GM19452 (cell line): ENCODE data around the gene MCIDAS.
A peak's percentile ranks its signal among the peaks of the same experiment; 100 is the strongest.

Experiments used
- ATAC-seq: cut with Tn5 transposase; IDR thresholded peaks from one replicate; pipeline ENCODE4 v1.9.1; 2021; ENCODE audit not compliant: unreplicated experiment

The MCIDAS gene

GRCh38 chr5:55222985-55223811 is 3.9 kb downstream of the MCIDAS start:
- no peak for ATAC-seq

- ATAC-seq = no peak
These were observed 4.8 kb downstream of the MCIDAS start for GRCh38 chr5:55222092-55222984.

GRCh38 chr5:55220433-55221185 is 6.5 kb downstream of the MCIDAS start:
- no peak for ATAC-seq

- no peak for ATAC-seq
These were observed 7.3 kb downstream of the MCIDAS start for GRCh38 chr5:55219770-55220169.

- no peak for ATAC-seq
These were observed 8.1 kb downstream of the MCIDAS start for GRCh38 chr5:55218967-55219366.

DNA sequence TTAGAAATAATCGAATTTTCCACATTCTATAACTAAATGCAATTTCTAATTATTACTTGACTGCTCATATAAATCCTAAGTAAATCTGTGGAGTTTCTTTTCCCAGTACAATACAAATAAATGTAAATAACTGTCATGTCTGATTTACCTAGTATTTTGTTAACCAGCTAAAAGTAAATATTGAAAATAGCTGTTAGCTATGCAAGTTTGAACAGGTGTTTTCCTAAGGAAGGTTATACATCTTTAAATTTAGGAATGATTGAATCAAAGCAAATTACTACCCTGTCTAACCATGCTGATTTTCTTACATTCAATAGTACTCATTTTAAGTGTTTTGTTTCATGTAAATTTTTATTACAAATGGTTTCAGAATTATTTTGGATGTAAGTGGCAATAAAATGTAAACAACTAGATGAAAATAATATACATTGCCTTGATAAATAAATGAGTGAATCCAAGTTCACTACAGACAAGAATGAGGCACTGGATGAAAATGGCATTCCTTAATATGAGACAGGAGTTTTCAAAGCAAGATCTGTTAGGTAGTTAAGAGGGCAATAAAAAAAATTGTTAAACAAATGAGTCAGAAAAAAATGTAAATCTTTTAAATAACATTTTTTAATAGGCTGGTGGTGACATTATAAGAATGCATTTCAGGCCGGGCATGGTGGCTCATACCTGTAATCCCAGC is 15.8 kb downstream of the MCIDAS start:
- ATAC-seq = no peak

- no peak for ATAC-seq
These were observed 22.1 kb downstream of the MCIDAS start for GRCh38 chr5:55205001-55205400.

DNA sequence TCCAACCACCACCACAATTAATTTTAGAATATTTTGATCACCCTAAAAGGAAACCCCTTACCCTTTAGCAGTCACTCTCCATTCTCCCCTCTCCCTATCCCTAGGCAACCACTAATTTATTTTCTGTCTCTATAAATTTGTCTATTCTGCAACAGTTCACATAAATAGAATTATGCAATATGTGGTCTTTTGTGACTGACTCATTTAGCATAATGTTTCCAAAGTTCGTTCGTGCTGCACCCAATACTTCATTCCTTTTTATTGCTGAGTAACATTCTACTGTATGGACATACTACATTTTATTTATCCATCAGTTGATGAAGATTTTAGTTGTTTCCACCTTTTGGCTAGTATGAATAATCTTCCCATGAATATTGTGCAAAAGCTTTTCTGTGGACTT is 36.0 kb downstream of the MCIDAS start:
- ATAC-seq = no peak

DNA sequence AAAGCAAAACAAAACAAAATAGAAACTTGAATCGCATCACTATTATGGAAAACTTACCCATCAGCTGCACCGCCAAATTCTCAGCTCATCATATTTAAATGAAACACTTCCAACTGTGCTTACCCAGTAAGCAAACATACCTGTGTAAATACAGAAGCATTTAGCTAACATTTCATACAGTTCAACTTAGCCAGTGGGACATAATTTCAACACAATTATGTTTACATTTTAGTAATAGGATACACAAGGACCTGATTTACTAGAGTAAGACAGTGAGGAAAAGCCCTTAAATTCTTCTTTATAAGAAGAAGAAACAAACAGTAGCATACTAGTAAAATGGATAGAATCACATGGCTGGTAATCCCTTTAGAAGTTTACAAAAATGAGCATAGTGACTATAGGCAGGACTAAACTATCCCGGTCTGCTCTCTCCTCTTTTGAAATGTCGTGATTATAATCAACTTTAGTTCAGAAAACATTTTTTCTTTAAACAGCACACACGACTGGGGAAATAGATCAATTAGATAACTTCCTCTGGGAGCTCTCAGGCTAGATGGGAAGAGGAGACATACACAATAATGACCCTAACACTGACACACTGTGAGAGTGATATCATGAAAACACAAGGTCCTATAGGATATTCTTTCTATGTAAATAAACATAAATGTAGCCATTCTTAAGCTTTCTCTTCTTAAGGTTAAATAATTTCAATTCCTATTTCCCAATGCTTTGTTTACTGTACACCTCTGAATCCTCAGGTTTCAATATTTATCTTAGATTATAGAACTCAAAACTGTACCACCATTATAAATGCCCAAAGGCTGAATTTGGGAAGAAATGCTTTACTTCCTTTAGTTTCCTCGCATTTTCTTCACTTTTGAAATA is 38.2 kb downstream of the MCIDAS start:
- ATAC-seq = no peak

GRCh38 chr5:55187370-55187769 is 39.7 kb downstream of the MCIDAS start:
- no peak for ATAC-seq

DNA sequence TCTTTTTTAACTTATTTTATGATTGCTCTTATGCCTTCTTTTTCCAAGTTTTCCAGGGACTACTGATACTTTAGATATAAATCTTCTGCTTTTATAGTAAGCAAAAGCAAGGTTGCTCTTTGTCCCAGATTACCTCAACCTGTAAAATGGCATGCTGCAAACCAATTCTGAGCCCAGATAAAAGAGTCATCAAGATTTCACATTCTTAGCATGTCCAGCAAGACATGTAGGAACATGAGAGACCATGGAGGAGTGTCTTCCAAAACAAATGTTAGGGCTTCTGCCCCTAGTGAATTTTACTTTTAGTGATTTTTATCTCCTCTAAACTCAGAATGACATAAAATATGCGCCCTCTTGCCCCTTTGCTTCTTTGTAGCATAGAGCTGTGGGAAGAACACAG is 47.1 kb downstream of the MCIDAS start:
- ATAC-seq = no peak

DNA sequence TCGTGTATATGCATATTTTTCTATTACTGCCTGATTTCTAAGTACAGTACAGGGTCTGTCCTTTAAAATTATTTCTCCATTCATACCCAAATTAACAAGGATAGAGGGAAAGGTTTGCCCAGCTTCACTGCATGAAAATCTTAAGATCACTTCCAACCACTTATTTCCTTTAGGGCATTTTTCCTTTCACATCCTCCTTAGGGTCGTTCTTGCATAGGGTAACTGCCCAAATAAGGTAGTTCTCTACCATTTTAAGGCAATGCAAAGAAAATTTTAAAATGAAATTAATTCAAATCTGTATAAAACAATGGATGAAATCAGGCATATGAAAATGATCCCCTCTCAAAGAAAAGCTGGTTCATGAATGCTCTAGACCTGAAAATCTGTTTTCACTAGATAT is 50.0 kb downstream of the MCIDAS start:
- ATAC-seq = no peak

DNA sequence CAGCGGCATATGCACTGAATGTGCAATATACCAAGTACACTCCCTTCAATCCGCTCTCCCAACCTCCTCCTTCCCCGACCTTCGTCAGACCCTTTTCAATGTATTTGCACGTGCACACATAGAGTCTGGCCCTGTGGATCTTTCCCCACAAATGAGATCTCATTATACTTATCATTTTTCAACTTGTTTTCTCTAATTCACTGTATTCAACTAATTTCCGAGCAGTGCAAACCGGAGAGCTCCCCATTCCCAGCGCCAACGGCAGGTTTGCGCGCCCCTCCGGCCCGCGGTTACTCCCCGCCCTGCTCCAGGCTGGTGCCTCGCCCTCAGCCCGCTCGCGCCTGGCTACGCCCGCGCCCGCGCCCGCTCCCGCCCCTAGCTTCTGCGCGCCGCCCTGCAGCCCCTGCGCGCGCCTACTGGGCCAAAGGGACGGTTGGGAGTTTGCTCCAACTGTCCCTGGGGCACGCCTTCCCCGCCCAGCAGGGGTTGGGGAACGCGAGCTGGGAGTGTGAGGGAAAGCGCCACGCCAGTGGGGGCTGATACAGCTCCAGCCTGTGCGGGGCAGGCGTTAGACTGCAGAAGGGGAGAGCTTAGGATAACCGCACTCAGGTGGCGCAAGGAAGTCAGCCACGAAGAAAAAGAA is 50.8 kb downstream of the MCIDAS start:
- ATAC-seq = no peak

DNA sequence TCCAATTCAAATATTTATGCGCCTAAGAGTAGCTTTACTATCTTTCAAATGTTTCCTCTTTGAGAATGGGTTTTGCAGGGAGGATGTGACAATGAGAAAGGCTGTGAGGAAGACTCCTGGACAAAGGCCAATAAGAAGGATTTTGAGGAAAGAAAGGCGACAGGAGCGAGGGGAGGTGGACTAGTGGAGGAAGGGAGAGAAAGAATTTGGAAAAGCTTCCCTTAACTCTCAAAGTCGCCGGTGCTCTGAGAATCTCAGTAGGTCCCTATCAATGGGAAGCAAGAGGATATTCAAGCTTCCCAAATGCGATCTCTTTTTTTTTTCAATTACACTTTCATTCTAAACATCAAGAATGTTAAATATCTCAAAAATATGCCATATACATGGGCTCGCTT is 51.3 kb downstream of the MCIDAS start:
- no peak for ATAC-seq

- peak; percentile 5 for ATAC-seq
These were observed 53.4 kb downstream of the MCIDAS start for GRCh38 chr5:55173687-55174230.

GRCh38 chr5:55172937-55173686 is 54.0 kb downstream of the MCIDAS start, which contains the start of gene CDC20B:
TSS of gene CDC20B (minus strand) at chr5:55173177. CDS start at chr5:55173000, 177 bp downstream.
- peak; percentile 92 for ATAC-seq

GRCh38 chr5:55172051-55172899 is 54.8 kb downstream of the MCIDAS start:
- peak; percentile 59 for ATAC-seq
